GM21529 (cell line): Measurements from ENCODE around the gene ANTKMT.

Experiments used
- ATAC-seq: cut with Tn5 transposase; IDR thresholded peaks from one replicate; pipeline ENCODE4 v1.9.1; 2021; ENCODE audit not compliant: unreplicated experiment

ANTKMT gene

GRCh38 chr16:761625-762513 lies 40.9 kb downstream of the ANTKMT start:
- no peak for ATAC-seq

GRCh38 chr16:762595-763268 lies 41.8 kb downstream of the ANTKMT start:
- ATAC-seq = no peak

- no peak for ATAC-seq
Observed at GRCh38 chr16:763369-764183, 42.6 kb downstream of the ANTKMT start.

GRCh38 chr16:764184-764750 lies 43.3 kb downstream of the ANTKMT start:
- ATAC-seq = no peak

GRCh38 chr16:764848-765487 lies 44.0 kb downstream of the ANTKMT start:
- ATAC-seq = no peak

GRCh38 chr16:765488-765865 lies 44.5 kb downstream of the ANTKMT start:
- ATAC-seq = no peak

GRCh38 chr16:766008-766819 lies 45.3 kb downstream of the ANTKMT start:
- no peak for ATAC-seq

GRCh38 chr16:766820-767640 lies 46.1 kb downstream of the ANTKMT start:
- no peak for ATAC-seq

- no peak for ATAC-seq
Observed at GRCh38 chr16:767743-768235, 46.8 kb downstream of the ANTKMT start.

- no peak for ATAC-seq
Observed at GRCh38 chr16:768428-768827, 47.5 kb downstream of the ANTKMT start.

GRCh38 chr16:769184-769784 lies 48.3 kb downstream of the ANTKMT start:
- ATAC-seq = no peak

GRCh38 chr16:769934-770333 lies 49.0 kb downstream of the ANTKMT start:
- ATAC-seq = no peak

- ATAC-seq = no peak
Observed at GRCh38 chr16:770411-770810, 49.5 kb downstream of the ANTKMT start.
